PC-3 (cell line): Measurements from ENCODE around the gene RAB26.

ENCODE experiments used
- EZH2phosphoT487 ChIP-seq: fragments of 300-600 bp; sonication (generic); IDR thresholded peaks from 2 replicates; pipeline ENCODE4 v1.6.1; 2018; ENCODE audit warnings: mild to moderate bottlenecking, antibody characterized with exemption, low read length, borderline replicate concordance
- TF ChIP-seq, protein P1 (sequence below): fragments of 300-600 bp; sonication (generic); conservative IDR thresholded peaks from 2 replicates; pipeline ENCODE4 v1.5.1; 2017; ENCODE audit warnings: antibody characterized with exemption, low read depth, mild to moderate bottlenecking, low read length

GRCh38 chr16:2186064-2186463 lies 37.6 kb downstream of the RAB26 start:
- TF ChIP-seq, protein P1, sequence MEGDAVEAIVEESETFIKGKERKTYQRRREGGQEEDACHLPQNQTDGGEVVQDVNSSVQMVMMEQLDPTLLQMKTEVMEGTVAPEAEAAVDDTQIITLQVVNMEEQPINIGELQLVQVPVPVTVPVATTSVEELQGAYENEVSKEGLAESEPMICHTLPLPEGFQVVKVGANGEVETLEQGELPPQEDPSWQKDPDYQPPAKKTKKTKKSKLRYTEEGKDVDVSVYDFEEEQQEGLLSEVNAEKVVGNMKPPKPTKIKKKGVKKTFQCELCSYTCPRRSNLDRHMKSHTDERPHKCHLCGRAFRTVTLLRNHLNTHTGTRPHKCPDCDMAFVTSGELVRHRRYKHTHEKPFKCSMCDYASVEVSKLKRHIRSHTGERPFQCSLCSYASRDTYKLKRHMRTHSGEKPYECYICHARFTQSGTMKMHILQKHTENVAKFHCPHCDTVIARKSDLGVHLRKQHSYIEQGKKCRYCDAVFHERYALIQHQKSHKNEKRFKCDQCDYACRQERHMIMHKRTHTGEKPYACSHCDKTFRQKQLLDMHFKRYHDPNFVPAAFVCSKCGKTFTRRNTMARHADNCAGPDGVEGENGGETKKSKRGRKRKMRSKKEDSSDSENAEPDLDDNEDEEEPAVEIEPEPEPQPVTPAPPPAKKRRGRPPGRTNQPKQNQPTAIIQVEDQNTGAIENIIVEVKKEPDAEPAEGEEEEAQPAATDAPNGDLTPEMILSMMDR = no peak
- no peak for TF ChIP-seq EZH2phosphoT487
